Measurements from ENCODE around the gene EDNRB.
"Not testable (repeated sequence)": the region's sequence is repeated elsewhere in the genome, so short reads cannot be mapped to it uniquely, and the experiment has no call there.

EDNRB gene

DNA sequence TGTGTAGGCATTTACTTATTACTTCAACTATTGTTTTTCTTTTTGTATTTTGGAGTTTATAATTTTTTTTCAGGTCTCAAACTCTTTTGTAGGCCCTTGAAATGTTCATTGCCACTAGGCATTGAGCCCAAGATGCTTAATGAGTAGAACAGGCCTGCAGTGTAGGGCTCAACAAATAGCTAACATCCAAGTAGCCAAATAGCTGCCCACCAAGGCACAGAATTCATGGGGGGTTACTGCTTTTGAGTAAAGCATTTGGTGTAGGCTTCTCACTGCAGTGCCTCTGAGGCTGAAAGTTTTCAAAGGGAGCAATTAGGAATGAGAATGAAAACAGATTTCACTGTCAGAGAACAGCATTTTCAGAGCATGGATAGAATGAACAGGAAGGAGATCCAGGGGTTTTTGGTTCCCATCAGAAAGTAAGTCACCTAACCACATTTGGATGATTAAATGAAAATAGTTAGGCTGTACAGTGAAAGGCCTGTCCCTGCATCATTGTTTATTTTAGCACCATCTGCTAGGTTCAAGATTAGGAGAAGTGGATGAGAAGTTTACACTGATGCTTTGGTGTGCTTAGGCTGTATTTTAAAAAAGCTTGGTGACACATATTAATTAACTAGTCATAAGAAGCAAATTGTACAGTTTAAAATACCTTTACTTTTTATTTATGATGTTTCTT is 61.0 kb downstream of the EDNRB start:
- no peaks in the 10 kb centered on the region for H3K4me1 ChIP-seq (ENCODE audit: control insufficient read depth in 1 of 2, insufficient read depth in 2 of 2, low read length in 2 of 2)
- no peaks in the 10 kb centered on the region for H3K27me3 ChIP-seq (ENCODE audit: control insufficient read depth in 1 of 2, insufficient read depth in 2 of 2, low read length in 2 of 2)
- no peak overlapping the region for H3K9ac ChIP-seq (ENCODE audit: low read depth in 1 of 2, low read length in 2 of 2)
- H3K36me3 ChIP-seq (ENCODE audit: control insufficient read depth in 1 of 2, insufficient read depth in 2 of 2, low read length in 2 of 2): no peaks in the 10 kb centered on the region
- no peak overlapping the region for H3K4me3 ChIP-seq (ENCODE audit: low read depth in 1 of 2, low read length in 2 of 2)
- no peak overlapping the region for H3K27ac ChIP-seq (ENCODE audit: low read depth, low read length)
- no peaks in the 10 kb centered on the region for H3K9me3 ChIP-seq (ENCODE audit: control insufficient read depth in 1 of 2, low read length in 2 of 2)

DNA sequence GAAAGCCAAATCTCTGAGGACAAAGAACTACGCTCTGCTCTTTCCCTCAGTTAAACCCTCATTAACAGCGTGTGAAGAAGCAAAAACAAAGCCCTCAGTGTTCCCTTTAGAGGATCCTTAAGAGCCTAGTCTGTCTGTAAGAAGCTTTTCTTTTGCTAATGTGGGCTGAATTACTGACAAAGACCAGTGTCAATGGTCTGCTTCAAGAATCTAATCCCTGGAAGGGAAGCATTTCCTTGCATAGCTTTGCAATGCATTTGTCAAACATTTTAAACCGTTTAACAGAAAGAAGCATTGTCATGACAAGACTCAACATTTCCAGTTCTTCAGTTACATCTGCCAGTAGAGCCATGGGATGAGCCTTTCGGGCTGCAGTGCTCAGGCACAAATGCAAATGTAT is 64.9 kb downstream of the EDNRB start:
- Histone ChIP-seq H3K9me3 (ENCODE audit: control insufficient read depth in 1 of 2, low read length in 2 of 2) (peaks cover 0 to 5% of the 10 kb centered on the region in 2 donors), H3K4me1 (ENCODE audit: control insufficient read depth in 1 of 2, insufficient read depth in 2 of 2, low read length in 2 of 2) (no peaks in the 10 kb centered on the region), H3K27me3 (ENCODE audit: control insufficient read depth in 1 of 2, insufficient read depth in 2 of 2, low read length in 2 of 2) (no peaks in the 10 kb centered on the region), H3K9ac (ENCODE audit: low read depth in 1 of 2, low read length in 2 of 2) (no peak overlapping the region), H3K4me3 (ENCODE audit: low read depth in 1 of 2, low read length in 2 of 2) (no peak overlapping the region), H3K27ac (ENCODE audit: low read depth, low read length) (no peak overlapping the region), H3K36me3 (ENCODE audit: control insufficient read depth in 1 of 2, insufficient read depth in 2 of 2, low read length in 2 of 2) (no peaks in the 10 kb centered on the region)

DNA sequence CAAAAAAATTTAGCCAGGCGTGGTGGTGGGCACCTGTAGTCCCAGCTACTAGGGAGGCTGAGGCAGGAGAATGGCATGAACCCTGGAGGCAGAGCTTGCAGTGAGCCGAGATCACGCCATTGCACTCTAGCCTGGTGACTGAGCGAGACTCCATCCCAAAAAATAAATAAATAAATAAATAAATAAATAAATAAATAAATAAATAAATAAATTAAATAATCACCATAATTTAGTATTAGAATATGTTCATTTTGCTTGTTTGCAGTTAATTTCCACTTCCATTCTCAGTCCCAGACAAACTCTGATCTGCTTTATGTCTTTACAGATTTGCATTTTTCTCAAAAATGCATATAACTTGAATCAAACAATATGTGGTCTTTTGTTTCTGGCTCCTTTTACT is 70.6 kb downstream of the EDNRB start:
- H3K27me3 ChIP-seq (ENCODE audit: control insufficient read depth in 1 of 2, insufficient read depth in 2 of 2, low read length in 2 of 2); H3K4me1 ChIP-seq (ENCODE audit: control insufficient read depth in 1 of 2, insufficient read depth in 2 of 2, low read length in 2 of 2); H3K9ac ChIP-seq (ENCODE audit: low read depth in 1 of 2, low read length in 2 of 2); H3K27ac ChIP-seq (ENCODE audit: low read depth, low read length); H3K4me3 ChIP-seq (ENCODE audit: low read depth in 1 of 2, low read length in 2 of 2); H3K9me3 ChIP-seq (ENCODE audit: control insufficient read depth in 1 of 2, low read length in 2 of 2); H3K36me3 ChIP-seq (ENCODE audit: control insufficient read depth in 1 of 2, insufficient read depth in 2 of 2, low read length in 2 of 2): not testable (repeated sequence)

DNA sequence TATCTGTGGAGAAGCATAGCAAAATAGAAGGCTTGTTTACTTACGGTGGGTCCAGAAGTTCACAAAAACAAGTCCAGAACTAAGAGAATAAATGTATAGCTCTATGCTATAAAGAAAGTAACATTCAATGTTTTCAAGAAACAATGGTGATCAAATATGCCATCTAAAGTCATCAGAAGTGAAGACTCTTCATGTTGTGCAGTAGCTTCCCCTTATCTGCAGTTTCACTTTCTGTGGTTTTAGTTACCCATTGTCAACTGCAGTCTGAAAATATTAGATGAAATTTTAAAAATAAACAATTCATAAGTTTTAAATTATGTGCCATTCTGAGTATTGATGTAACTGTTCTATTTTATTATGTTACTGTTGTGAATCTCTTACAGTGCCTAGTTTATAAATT is 72.5 kb downstream of the EDNRB start:
- H3K9ac ChIP-seq (ENCODE audit: low read depth in 1 of 2, low read length in 2 of 2): no peak overlapping the region
- H3K4me3 ChIP-seq (ENCODE audit: low read depth in 1 of 2, low read length in 2 of 2): no peak overlapping the region
- H3K4me1 ChIP-seq (ENCODE audit: control insufficient read depth in 1 of 2, insufficient read depth in 2 of 2, low read length in 2 of 2): no peaks in the 10 kb centered on the region
- H3K9me3 ChIP-seq (ENCODE audit: control insufficient read depth in 1 of 2, low read length in 2 of 2): no peaks in the 10 kb centered on the region
- H3K27me3 ChIP-seq (ENCODE audit: control insufficient read depth in 1 of 2, insufficient read depth in 2 of 2, low read length in 2 of 2): no peaks in the 10 kb centered on the region
- no peaks in the 10 kb centered on the region for H3K36me3 ChIP-seq (ENCODE audit: control insufficient read depth in 1 of 2, insufficient read depth in 2 of 2, low read length in 2 of 2)
- H3K27ac ChIP-seq (ENCODE audit: low read depth, low read length): no peak overlapping the region
